GM21515 (cell line): ENCODE measurements around the gene SUMO1.

Experiments used
- ATAC-seq: cut with Tn5 transposase; IDR thresholded peaks from one replicate; pipeline ENCODE4 v1.9.1; 2021; ENCODE audit not compliant: unreplicated experiment

Gene SUMO1

DNA sequence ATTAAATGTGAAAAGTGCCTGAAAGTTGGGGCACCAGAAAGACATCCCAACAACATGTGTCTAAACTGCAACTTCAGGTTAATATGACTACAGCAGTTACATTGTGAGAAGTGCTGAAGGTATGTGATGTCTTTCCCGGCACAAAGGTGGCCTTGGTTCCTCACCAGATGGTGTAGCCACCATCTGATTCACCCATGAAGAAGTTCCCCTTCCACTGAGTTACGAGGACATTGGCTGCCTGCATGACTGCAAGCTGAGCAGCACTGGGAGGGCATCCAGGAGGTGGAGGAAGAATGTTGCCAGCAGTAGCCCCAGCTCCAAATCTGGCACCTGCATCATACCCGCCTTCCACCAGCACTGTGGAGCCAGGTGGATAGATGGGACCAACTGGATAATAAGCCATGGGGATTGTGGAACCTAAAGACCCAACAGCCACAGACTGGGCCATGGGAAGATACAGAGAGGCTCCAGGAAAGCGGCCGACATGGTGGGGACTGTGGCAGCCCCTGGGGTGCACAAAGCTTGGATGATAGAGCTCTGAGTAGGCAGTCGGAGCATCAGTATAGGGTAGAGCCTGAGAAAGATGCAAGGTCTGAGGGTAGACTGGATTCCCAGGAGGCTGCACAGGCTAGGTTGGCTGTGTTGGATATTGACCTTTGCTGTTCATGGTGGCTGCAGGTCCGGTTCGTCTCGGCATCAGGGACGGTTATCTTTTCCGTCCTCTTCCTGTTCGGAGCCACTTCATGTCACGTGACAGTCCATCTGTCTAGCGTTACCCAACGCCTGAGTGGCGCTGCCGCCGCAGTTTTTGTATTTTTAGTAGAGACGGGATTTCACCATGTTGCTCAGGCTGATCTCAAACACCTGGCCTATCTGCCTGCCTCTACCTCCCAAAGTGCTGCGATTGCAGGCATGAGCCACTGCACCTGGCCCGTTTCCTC, 36.9 kb downstream of the SUMO1 start:
- ATAC-seq: no peak

GRCh38 chr2:202196727-202197126, 41.7 kb downstream of the SUMO1 start:
- ATAC-seq: no peak

DNA sequence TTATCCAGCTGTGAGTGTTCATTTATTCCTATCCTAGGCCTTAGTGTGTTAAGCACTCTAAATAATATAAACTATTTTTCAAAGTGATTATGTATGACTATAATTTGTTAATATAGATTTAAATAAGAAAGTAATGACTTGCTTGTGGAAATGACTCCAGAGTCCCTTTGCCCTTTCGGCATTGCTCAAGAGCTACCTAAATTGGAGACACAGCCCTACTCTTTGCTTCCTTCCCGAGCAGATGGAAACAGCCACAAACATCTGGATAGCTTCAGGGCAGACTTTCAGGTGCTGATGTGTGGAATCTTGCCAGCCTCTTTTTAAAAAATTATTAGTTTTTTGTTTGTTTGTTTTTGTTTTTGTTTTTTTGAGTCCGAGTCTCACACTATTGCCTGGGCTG, 44.0 kb downstream of the SUMO1 start:
- ATAC-seq: no peak

GRCh38 chr2:202193881-202194353, 44.5 kb downstream of the SUMO1 start:
- ATAC-seq: no peak

GRCh38 chr2:202193305-202193704, 45.1 kb downstream of the SUMO1 start:
- no peak for ATAC-seq

- ATAC-seq: no peak
These were observed 50.8 kb downstream of the SUMO1 start for GRCh38 chr2:202187570-202187969.

DNA sequence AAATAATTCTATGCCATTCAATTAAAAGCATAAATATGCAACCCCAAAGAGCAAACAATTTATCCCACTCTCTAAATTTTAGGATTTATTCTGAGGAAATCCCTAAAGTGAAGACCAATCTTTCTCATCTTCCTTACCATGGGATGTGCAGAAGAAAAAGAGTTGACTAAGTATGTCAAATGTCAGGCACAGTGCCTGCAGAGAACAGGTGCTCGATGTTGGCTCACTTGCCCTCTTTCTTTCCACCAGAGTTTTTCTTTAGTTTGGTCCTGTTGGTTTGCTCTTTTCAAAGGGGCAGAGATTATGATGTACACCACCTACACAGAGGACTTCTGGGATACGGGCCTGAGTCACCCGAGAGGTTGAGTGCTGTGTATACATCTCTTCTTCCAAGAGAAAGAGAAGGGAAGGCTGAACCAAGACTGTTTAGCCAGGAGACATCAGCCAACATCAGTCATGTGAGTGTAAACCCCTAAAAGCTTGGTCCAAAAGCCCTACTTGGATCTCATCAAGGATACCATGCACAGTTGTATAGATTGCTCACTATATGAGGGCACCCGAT, 51.7 kb downstream of the SUMO1 start:
- ATAC-seq: no peak

- ATAC-seq: no peak
These were observed 53.2 kb downstream of the SUMO1 start for GRCh38 chr2:202185156-202185555.

DNA sequence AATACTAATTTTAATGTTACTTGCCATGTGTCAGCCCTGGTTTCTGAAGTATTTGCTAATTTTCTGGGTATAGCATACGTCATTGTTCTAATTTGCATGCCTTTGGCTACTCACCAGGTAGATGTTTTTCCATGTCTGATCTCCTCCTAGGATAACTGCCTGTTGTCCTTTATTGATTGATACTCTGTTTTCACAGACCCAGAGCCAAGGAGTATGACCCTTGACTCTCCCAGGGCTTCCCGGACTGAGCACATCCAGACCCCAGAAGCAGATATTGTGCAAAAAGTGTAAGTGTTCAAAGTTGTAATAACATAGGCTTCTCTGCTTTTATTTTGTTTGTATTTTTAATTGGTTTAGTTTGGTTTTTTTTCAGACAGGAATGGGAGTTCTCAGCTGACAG, 53.8 kb downstream of the SUMO1 start:
- no peak for ATAC-seq

DNA sequence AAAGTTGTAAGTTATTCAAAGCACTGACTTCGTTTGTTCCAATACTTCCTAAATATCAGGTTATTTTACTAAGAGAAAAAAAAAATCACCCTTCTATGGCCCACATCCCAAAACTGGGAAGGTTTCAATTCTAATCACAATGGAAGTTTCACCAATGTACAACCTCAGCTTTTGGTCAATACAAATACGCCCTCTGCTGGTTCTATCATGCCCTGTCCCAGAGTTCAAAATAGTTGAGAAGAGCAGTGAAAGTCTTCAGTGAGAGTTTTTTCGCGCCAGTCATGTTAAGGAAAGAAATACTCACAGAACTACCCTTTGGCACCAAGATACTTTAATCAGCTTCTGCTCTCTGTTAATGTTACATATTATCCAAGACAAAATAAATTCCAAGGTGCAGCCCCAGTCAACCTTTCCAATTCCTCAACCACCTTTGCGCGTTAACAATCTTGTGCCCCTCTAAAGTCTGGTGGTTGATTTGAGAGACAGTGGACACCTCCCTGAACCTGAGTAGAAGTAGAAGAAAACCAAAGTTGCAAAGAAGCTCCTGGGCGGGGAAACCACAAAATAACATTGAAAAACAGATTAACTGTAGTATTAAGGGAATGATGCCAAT, 59.9 kb downstream of the SUMO1 start:
- no peak for ATAC-seq

- no peak for ATAC-seq
These were observed 65.8 kb downstream of the SUMO1 start for GRCh38 chr2:202172439-202173211.

- ATAC-seq: no peak
These were observed 67.1 kb downstream of the SUMO1 start for GRCh38 chr2:202171241-202171825.

GRCh38 chr2:202169832-202170424, 68.5 kb downstream of the SUMO1 start:
- no peak for ATAC-seq

- ATAC-seq: no peak
These were observed 69.3 kb downstream of the SUMO1 start for GRCh38 chr2:202169131-202169530.

DNA sequence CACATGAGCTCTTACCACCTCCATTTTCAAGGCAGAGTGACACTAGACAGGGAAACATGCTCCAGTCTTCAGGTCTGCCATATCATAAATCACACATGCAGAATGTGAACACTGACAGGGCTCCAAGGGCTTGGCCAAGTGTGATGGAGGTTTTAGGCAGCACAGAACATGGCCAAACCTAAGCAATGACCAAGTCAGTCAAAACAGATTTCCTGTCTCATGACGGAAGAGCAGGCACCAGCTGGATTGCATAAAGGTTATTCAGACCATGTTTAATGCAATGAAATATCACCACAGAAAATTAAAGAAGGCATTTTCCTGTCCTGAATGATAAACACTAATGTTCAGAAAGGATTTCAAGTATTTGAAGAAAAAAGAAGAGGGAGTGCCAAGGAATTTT, 72.5 kb downstream of the SUMO1 start:
- ATAC-seq: no peak

GRCh38 chr2:202165208-202165607, 73.2 kb downstream of the SUMO1 start:
- no peak for ATAC-seq

- no peak for ATAC-seq
These were observed 74.0 kb downstream of the SUMO1 start for GRCh38 chr2:202164411-202164810.

DNA sequence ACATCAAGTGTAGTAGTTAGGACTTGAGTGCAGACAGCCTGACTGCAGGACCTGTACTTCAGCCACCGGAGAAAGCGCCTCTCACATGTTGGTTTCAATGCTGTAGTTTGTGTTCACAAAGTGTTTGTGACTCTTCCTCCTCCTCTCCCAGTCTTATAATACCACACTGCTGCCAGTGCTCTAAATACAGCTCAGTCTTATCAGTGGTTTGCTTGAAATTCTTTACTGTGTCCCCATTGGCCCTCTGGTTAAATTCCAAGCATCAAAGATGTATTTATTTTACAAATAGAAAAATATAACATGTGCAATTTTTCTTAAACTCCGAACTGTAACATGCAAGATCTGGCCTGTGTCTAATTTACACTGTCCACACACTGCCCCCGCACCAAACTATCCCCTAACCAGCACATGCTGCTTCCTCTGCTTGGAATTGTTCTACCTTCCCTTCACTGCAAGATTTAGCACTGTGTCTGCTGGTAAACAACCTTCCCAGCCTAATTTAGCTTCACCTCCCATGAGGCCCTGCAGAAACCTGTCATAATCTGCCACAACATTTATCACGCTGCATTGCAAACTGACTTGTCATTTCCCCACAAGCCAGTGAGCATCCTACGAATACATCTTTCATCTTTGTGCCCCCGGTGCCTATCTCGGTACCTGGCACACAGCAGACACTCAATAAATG, 77.1 kb downstream of the SUMO1 start:
- ATAC-seq: no peak

DNA sequence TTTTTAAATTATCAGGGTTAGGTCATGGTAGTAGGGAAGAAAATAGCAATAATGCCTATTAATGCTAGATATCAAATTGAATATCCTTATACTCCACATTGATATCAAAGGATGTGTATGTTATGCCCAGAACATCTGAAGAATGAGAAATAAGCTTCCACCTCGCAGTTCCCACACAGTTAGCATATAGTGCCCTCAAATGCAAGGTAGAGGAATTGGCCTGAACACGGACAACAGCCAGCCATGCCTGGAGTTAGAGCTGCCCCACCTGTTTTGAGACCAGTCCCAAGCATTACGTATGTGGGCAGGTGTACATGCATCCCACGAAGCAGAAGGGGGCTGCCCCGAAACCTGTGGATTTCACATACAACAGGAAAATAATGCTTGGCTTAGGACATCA, 79.6 kb downstream of the SUMO1 start:
- ATAC-seq: no peak
